ENCODE results near the gene ZBTB45.
"Not testable (repeated sequence)": the region's sequence is repeated elsewhere in the genome, so short reads cannot be mapped to it uniquely, and the experiment has no call there.

ZBTB45 gene

DNA sequence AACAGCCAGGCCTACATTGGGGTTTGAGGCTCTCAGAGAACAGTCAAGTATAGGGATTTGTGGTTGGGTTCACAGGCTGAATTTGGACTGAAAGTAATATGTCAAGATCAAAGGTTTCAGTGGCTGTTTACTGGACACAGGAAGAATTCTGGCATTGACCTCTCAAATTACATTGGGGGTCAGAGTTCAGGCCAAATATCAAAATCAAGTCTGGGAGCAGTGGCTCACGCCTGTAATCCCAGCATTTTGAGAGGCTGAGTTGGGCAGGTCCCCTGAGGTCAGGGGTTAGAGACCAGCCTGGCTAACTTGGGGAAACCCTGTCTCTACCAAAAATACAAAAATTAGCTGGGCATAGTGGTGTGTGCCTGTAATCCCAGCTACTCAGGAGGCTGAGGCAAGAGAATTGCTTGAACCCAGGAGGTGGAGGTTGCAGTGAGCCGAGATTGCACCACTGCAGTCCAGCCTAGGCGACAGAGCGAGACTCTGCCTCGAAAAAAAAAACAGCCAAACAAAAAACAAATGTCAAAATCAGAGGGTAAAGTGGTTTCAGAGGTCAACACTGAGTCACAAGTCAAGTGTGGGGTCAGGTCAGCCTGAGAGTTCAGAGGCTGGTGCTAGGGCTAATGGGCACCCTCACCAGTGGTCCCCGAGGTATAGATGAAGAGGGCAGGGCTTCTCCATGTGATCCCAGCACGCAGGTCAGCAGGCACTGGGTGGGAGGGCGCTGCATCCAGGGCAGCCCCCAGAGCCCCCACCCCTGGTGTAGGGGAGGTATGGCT is 9.3 kb downstream of the ZBTB45 start:
- DNase-seq = no peak

DNA sequence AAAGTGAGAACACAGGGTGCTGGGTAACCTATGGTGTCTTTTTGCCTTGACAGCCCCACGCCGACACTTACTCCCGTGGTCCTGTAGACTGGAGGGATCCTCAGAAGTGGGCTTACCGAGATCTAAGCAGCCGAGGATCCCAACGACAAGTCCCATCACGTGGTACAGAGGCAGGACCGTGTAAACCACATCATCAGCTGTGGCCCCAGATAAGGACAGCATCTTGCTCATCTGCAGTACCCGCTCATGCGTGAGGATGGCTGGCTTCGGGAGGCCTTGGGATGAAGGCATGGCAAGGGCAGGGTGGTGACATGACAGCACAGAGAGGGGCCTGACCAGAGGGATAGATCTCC is 9.9 kb downstream of the ZBTB45 start:
- DNase-seq = no peak

DNA sequence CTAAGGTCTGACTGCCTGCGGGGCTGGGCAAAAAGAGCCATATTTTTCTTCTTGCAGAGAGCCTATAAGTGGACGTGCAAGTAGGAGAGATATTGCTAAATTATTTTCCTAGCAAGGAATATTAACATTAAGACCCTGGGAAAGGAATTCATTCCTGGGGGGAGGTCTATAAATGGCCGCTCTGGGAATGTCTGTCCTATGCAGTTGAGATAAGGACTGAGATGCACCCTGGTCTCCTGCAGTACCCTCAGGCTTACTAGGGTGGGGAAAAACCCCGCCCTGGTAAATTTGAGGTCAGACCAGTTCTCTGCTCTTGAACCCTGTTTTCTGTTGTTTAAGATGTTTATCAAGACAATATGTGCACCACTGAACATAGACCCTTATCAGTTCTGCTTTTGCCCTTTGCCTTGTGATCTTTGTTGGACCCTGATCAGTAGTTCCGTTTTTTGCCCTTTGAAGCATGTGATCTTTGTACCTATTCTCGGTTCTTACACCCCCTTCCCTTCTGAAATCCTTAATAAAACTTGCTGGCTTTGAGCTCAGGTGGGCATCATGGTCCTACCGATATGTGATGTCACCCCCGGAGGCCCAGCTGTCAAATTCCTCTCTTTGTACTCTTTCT is 11.9 kb downstream of the ZBTB45 start:
- DNase-seq = not testable (repeated sequence)

DNA sequence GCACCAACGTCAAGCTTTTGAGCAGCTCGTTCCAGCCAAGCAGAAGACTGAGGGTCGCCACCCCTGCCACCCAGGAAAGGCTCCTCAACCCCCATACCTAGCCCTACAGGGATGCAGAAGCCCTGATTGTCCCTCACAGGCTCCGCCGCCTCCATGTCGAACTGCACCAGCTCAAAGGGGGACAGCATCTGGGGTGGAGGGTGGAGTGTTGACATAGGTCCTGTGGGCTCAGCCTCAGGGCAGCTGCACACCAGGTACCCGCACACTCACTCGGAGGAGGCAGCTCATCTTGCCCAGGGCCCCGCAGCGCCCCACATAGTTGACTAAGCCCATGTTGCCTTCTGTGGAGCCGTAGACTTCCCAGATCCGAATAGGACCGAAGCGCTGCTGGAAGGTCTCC is 19.4 kb downstream of the ZBTB45 start:
- DNase-seq = no peak

DNA sequence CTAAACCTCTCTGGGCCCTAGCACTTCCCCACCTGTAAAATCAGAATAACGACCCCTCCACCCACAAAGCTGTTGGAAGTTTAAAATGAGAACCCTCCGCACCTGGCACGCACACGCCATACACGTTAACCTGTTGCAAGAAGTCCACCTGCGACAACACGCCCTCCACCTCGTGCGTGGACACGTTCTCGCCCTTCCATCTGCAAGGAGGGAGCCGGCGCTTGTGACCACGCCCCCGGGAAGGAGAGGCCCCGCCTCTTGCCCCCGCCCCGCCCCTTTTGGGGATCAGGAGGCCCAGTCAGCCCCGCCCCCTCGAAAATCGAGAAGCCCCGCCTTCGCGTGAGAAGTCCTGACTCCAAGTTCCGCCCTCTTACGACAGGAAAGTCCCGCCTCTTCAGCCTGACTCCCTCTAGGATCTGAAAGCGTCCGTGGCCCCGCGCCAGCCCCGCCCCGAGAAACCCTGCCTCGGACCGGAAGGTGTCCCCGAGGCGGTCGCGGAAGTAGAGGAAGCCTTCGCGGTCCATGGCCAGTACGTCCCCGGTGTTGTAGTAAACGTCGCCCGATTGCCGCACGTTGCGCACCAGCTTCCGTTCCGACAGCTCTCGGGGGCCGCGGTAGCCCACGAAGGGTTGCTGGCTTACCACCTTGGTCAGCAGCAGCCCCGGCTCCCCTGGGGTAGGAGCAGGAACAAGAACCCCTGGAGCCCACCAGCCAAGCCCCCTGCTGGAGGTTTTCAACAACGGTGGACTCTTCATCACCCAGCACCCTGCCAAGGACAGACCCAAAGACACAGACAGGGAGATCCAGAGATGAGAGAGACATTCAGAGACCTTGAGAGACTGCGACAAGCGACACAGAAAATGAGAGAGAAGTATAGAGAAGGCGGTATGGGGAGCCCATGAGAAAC is 20.3 kb downstream of the ZBTB45 start:
- DNase-seq = peak; percentile 85

- DNase-seq = no peak
Measured at GRCh38 chr19:58498316-58499020, 21.1 kb downstream of the ZBTB45 start.

DNA sequence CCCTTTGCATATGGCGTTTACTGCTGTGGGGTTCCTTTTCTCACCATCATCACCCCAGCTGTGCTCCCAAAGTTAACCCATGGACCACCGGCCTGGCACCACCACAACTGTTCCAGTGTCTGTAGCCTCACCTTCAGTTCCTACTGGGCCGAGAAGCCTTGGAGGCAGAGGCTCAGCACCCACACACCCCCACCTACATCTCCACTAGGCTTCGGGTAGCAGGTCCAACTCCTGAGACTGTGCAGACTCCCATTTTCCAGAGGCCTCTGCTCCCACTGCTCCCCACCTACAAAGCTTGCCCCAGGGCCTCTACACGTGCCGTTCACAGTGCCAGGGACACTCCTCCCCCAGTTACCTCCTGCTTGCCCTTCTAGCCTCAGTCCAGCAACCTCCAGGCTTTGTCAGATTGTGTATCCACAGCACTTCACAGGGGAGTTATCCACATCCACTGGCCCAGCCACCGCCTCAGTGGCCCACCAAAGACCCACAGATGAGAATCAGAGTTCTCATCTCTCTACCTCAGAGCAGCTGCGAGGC is 21.9 kb downstream of the ZBTB45 start:
- no peak for DNase-seq

GRCh38 chr19:58492265-58492664 is 27.3 kb downstream of the ZBTB45 start:
- DNase-seq = no peak

GRCh38 chr19:58491393-58491792 is 28.2 kb downstream of the ZBTB45 start:
- no peak for DNase-seq

GRCh38 chr19:58484349-58484748 is 35.3 kb downstream of the ZBTB45 start:
- DNase-seq = not testable (repeated sequence)

DNA sequence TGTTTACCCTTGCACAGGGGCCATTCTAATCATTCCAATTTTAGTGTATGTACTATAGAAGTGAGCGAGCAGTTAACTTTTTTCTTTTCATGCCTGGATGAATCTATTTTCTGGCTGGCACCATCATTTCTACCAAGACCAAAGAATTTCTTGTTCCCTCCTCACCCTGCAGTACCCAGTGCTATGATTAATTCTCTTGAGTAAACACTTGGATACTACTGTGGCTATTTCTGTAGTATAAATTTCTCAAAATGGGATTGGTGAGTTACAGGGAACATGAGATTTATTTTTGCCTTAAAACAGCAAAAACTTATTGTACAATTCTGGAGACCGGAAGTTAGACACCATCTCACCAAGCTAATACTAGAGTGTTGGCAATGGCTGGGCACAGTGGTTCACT is 35.8 kb downstream of the ZBTB45 start:
- no peak for DNase-seq

GRCh38 chr19:58482372-58482771 is 37.2 kb downstream of the ZBTB45 start:
- no peak for DNase-seq

DNA sequence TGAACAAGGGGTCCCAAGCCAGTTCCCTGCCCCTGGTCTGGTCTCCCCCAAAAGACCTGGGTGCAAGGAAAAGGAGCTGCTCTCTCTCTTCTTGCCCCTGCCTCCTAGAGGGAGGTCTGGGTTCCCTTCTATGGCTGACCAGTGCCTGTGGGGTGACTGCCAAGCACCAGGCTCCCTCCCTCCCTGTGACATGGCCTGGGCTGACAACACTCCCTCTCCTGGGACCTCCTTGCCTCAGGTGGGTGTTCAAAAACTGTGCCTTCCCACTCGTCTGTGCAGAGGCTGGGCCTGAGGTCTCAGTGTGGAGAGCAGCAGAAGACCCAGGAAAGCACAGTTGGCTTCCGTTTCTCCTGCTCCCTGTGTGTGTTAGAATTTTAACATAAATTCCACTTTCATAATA is 38.8 kb downstream of the ZBTB45 start:
- no peak for DNase-seq

DNA sequence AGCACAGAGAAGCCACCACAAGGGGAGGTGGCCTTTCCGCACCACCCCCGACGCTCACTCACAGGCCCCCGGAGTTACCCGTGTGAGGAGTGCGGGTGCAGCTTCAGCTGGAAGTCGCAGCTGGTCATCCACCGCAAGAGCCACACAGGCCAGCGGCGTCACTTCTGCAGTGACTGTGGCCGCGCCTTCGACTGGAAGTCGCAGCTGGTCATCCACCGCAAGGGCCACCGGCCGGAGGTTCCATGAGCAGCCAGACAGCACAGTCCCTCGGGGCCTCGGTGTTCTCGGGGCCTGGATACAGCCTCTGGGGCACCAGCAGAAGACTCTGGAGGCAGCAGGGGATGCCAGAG is 39.2 kb downstream of the ZBTB45 start:
- DNase-seq = no peak

GRCh38 chr19:58479736-58480480 is 39.7 kb downstream of the ZBTB45 start:
- no peak for DNase-seq

DNA sequence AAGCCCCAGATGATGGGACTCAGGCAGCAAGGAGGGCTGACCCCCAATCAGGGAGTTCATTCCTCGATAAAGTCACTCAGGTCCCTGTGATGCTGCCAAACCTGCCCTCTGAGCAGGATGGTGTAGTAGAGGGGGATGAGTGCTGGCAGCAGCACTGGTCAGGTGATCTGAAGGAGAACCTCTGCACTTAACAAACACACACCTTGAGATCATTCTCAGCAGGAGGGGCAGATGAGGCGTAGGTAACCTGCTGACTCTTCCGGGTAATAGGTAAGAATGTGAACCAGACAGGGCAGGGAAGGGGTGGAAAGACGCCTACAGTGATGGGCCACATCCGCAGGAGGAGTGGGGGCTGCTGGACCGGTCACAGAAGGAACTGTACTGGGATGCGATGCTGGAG is 40.3 kb downstream of the ZBTB45 start:
- no peak for DNase-seq

GRCh38 chr19:58477871-58478270 is 41.7 kb downstream of the ZBTB45 start:
- DNase-seq = no peak

DNA sequence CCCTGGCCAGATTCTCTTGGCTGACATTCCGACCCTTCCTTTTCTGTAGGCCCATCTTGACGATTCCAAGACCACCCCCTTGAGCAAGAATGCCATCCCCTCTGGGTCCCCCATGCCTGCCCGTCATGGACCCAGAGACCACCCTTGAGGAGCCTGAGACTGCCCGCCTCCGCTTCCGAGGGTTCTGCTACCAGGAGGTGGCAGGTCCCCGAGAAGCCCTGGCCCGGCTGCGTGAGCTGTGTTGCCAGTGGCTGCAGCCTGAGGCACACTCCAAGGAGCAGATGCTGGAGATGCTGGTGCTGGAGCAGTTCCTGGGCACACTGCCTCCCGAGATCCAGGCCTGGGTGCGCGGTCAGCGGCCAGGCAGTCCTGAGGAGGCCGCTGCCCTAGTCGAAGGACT is 42.5 kb downstream of the ZBTB45 start:
- DNase-seq = no peak

DNA sequence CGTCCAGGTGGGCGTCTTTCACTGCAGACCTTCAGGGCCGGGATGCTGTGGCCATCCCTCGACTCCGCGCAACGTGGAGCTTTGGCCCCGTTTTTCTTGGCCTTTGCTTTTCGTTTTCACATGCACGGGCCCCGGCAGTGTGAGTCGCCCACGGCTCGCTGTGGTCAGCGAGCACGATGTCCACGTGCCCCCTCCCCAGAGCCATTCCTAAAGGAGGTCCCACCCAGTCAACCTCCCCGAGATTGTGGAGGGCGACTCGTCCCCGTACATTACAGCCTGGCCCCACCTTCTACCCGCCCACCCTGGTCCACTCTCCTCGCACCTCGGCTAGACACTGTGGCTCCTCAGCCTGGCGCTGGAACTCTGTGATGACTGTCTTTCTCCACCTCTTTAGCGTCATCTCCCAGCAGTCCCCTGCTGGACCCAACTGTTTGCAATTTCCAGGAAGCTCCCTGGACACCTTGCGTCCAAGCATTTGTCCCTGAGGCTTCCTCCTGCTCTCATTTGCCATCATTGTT is 43.1 kb downstream of the ZBTB45 start:
- no peak for DNase-seq

- peak; percentile 88 for DNase-seq
Measured at GRCh38 chr19:58475714-58476497, 43.7 kb downstream of the ZBTB45 start, which contains the start of gene ZNF446. Gene ZNF446, plus strand, starts transcription at chr19:58476352. Its CDS starts 867 bp downstream, at chr19:58477219.
